GM21390 (cell line): ENCODE data around the gene GFRAL.

Experiments used
- ATAC-seq: cut with Tn5 transposase; IDR thresholded peaks from one replicate; pipeline ENCODE4 v1.9.1; 2021; ENCODE audit not compliant: unreplicated experiment

The GFRAL gene

DNA sequence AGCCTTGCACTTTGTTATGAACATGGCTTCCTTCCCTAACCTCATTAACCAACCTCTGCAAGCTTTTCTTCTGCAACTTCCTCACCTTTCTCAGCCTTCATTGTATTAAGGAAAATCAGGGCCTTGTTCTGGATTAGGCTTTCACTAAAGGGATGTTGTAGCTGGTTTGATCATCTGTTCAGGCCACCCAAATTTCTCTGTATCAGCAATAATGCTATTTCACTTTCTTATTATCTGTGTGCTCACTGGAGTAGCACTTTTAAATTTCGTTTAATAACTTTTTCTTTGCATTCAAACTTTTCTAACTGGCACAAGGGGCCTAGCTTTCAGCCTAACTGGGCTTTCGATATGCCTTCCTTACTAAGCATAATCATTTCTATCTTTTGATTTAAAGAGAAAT lies 96.7 kb downstream of the GFRAL start:
- no peak for ATAC-seq

DNA sequence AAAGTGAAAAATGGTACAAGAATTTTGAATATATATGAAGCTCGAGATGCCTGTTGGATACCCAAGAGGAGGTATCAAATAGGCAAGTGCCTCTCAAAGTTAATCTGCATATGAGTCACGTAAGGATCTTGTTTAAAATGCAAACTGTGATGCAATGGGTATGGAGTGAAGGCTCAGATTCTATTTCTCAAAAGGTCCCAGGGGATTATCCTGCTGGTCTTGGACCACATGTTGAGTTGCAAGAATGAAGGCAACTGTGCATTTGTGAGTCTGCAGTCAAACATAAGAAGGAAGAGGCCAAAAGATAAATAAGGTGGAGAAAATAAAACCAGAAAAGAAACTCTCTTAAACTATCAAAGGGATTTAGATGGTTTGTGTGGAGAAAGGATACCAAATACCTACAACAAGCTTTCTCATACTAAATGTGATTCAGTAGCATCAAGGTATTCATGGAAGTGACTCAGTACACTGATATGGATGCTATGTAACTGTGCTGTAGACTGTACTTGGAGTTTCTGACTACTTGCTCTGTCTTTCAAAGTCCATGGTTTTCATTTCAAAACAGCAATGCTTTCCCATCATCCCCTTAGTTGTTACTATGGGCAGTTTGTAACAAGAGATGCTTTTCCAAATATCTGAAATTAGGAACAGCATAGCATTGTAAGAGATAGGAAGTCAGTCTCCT lies 106.3 kb downstream of the GFRAL start:
- ATAC-seq, result no peak

DNA sequence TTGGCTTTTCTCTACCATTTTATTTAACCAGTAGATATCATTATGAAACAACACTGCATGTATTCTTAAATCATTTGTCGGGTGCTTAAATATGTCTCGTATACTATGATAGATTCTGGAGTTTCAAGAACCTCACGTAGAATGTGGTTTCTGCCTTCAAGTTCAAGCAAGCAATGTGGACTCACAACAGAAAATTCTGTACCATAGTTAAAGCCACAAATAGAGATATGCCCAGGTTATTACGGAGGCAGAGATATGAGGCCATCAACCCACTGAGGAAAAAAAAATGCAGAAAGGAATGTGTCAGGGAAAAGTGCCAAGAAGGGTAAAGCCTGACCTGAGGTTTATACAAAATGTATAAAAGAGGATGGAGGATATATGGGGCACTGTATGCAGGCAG lies 109.9 kb downstream of the GFRAL start:
- ATAC-seq, result no peak

DNA sequence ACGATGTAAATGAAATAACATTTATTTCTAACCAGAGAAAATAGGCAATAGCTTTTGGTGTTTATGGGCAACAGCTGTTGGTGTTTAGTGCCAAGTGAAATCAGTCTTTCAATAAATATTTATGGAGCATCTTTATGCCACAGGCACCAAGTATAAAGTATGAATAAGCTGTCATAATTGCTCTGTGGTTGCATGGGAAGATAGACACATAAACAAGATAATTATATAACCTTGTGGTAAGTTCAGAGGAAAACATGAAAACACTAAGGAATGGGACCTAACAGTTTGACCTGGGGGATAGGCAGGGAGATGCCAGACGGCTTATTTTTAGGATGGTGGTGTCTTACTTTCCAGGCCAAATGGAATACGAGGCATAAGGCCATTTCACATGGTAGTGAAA lies 110.9 kb downstream of the GFRAL start:
- ATAC-seq, result no peak

DNA sequence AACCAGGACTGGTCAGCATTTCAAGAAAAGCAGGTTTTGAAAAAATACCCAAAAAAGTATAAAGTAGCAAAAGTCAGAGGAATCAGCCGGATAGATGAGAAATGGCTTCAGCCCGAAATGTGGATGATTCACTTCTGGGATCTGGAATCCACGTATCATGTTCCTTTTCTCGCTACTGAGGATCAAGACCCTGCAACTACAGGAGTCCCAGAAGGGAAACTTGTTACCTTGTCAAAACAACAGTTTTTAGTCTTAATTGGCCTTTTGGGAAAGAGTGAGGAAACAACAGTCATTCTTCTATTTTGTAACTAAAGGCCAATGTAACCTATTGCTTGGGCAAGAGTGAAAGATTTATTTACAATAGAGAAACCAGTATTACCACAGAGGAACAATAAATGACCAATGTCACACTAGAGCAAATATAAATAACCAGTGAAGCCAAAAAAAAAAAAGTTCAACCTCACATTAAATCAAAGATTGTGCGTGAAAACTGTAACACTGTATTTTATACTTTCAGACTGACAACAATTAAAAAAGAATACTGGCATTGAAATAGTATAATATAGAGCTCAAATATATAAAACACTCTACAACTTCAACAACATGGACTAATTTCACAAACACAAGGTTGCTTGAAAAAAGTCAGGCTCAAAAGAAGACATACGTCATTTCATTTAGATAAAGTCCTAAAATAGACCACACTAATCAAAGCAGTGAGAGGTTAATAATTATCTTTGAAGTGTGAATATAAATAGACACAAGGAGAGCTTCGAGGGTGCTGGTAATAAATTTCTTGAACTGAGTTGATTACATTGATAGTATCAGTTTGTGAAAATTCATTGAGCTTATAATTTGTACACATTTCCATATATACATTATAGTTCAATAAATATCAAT lies 116.2 kb downstream of the GFRAL start:
- ATAC-seq, result no peak

DNA sequence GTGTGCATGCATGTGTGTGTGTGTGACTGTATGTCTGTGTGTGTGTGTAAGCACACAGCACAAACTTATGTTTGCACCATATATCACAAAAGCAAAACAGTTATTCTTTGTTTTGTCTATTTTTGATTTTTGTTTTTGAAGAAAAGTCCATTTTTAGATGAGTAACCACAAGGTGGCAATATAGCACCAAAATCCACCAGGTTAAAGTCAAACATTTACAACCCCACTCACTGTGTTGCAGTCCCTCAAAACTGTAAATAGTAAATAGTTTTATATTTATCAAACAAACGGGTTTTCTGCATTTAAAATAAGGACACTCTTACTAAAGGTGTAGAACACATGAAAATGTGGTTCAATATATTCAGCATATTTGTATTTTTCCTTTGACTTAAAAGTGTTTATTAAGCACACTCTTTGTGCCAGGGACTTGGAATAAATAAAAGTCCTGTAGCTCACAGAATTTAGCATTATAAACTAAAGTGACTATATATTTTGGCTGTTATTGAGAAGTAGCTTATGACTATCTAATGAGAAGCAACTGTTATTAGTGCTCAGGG lies 118.5 kb downstream of the GFRAL start:
- no peak for ATAC-seq

DNA sequence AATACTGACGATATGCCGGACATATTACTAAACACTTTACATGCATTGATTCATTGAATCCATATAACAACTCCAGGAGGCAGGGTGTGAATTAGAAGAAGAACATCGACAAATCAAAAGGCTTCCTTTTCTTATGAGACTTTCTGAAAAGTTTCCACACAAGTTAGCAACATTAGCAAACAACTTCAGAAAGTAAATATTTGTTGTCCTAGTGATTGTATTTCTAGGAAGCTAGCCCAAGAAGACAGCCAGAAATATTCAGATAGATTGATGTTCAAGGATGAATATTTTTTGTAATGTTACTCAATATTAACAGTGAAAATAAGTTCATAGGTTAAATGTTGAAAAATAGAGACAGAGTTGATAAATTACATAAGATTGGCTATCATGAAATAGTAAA lies 120.6 kb downstream of the GFRAL start:
- no peak for ATAC-seq

DNA sequence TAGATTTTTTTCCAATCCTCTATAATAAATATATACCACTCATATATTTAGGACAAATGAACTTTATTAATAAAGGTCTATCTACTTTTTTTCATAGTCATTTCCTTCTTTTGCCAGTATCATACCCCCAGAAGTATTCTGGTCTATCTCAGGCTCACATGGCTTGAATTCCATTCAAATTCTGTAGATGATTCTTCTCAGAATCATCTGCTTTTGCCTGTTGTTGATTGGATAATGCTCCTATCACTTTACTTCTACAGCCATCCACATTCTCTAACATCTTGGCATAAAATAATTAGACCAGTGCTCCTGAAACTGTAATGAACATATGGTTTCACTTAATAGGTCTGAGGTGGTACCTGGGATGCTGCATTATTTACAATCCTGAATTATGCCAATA lies 121.2 kb downstream of the GFRAL start:
- ATAC-seq, result no peak

DNA sequence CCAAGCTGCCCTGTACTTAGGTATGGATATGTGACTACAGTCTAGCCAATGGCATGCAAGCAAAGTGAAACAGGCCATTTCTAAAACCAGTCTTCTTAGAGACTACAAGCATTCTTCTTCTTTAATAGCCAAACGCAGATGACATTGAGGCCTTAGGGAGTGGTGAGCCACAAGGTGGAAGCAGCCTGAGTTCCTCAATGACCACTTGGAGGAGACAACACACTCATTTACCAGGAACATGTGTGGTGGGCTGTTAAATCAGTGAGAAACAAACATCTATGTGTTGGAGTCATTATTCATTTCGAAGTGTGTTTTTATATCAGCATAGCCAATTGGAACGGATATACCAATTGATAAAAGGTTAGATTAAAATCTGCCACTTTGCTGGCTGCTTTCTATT lies 122.0 kb downstream of the GFRAL start:
- no peak for ATAC-seq

DNA sequence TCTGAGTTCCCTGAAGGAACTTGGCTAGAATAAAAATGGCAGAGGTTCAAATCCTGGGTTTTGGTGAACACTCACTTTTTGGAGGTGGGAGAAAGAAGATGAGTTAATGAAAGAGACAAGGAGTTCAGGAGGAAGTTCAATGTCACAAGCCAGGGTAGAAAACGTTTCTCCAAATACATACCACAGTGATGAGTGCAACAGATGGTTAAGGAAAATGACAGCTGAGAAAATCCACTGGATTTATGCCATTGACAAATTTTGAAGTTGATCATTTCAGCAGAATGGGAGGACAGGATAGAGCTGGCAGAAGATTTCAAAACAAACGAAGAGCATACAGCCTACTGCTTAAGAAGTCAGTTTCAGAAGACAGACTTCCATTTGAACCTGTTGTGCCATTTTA lies 122.7 kb downstream of the GFRAL start:
- ATAC-seq, result no peak
